Endothelial cell of umbilical vein (primary cell): ENCODE results near the gene TRIM37. TPM values are rescaled to one million over a fixed set of nuclear protein-coding genes. Genes with fewer than 3 reads are reported as not detected.

Experiments used
- BruUV-seq: library from RNA; stranded (reverse); fragments of 400-500 nt; replicated peaks from 2 replicates; lab custom pipeline; 2021; lab: Mats Ljungman, UMichigan
- CTCF ChIA-PET: fragments of 300-600, 350-600 bp; sonication (Branson Sonifier 250); formaldehyde crosslinking; loops from one replicate; lab custom pipeline; 2021; ENCODE audit warnings: antibody characterized with exemption, inconsistent platforms; lab: Charles Lee
- POLR2A ChIA-PET: fragments of 300-600, 350-600 bp; sonication (Branson Sonifier 250); formaldehyde crosslinking; loops from one replicate; lab custom pipeline; 2021; ENCODE audit warnings: antibody characterized with exemption, inconsistent platforms; lab: Charles Lee
- DNase-seq: peaks from one replicate; pipeline ENCODE4 v3.0.0-alpha.2; 2011; ENCODE audit warnings: low read depth, low spot score
- FAIRE-seq: peaks from 2 replicates; lab custom pipeline; 2011; peaks lifted over from hg19 to GRCh38; lab: Jason Lieb, UNC
- H2AFZ ChIP-seq: 2 replicates; pipeline ENCODE4 v1.6.0; 2012; ENCODE audit warnings: low read depth, low read length, control low read depth, inconsistent platforms
- H3K27ac ChIP-seq: 2 replicates; pipeline ENCODE4 v1.5.1; 2011; ENCODE audit warnings: low read depth, mild to moderate bottlenecking, control low read depth, low read length, moderate library complexity; ENCODE audit not compliant: insufficient read depth
- H3K27me3 ChIP-seq, 2 experiments: 2 replicates each; pipeline versions ENCODE4 v1.6.0 to v1.6.1; 2011; ENCODE audit warnings: low read length in 2 of 2, mixed read lengths in 1 of 2; ENCODE audit not compliant: control insufficient read depth in 2 of 2, insufficient read depth in 2 of 2
- H3K36me3 ChIP-seq, 2 experiments: 2 replicates in 1 of 2; 3 replicates in 1 of 2; pipeline ENCODE4 v1.5.1; 2011; ENCODE audit warnings: low read length in 2 of 2, mild to moderate bottlenecking in 1 of 2, moderate library complexity in 1 of 2; ENCODE audit not compliant: control insufficient read depth in 2 of 2, insufficient read depth in 2 of 2; ENCODE audit errors: extremely low read depth in 1 of 2
- H3K4me1 ChIP-seq: 3 replicates; pipeline ENCODE4 v1.5.1; 2011; ENCODE audit warnings: mild to moderate bottlenecking, low read length; ENCODE audit not compliant: control insufficient read depth, insufficient read depth; ENCODE audit errors: extremely low read depth
- H3K4me2 ChIP-seq: 2 replicates; pipeline ENCODE4 v1.6.1; 2011; ENCODE audit warnings: low read length, control low read depth, mixed read lengths; ENCODE audit not compliant: insufficient read depth
- H3K4me3 ChIP-seq, 3 experiments: fragments of 200-600 bp in 1 of 3; sonication (generic), shearing (Covaris generic) in 1 of 3; replicated peaks in 1 of 3; 2 replicates each; pipeline ENCODE4 v1.5.1; 2011 to 2016; ENCODE audit warnings: control low read depth in 3 of 3, low read length in 3 of 3, mild to moderate bottlenecking in 2 of 3, inconsistent platforms in 1 of 3, low read depth in 1 of 3, moderate library complexity in 1 of 3; ENCODE audit not compliant: insufficient read depth in 1 of 3
- H3K79me2 ChIP-seq: 2 replicates; pipeline ENCODE4 v1.6.0; 2012; ENCODE audit warnings: low read length, inconsistent platforms; ENCODE audit not compliant: control insufficient read depth, insufficient read depth
- H3K9ac ChIP-seq: replicated peaks from 2 replicates; pipeline ENCODE3; 2011; ENCODE audit warnings: low read length, control low read depth; ENCODE audit not compliant: insufficient read depth; ENCODE audit errors: extremely low read depth
- H3K9me1 ChIP-seq: replicated peaks from 3 replicates; pipeline ENCODE4 v1.6.0; 2011; ENCODE audit warnings: mild to moderate bottlenecking, low read length; ENCODE audit not compliant: control insufficient read depth, insufficient read depth; ENCODE audit errors: extremely low read depth
- H3K9me3 ChIP-seq: replicated peaks from 2 replicates; pipeline ENCODE4 v1.5.1; 2012; ENCODE audit warnings: low read length, inconsistent platforms; ENCODE audit not compliant: control insufficient read depth, insufficient read depth
- H4K20me1 ChIP-seq: replicated peaks from 2 replicates; pipeline ENCODE3; 2011; ENCODE audit warnings: mild to moderate bottlenecking, low read length; ENCODE audit not compliant: control insufficient read depth, insufficient read depth; ENCODE audit errors: extremely low read depth
- EZH2 ChIP-seq: IDR thresholded peaks from 2 replicates; pipeline ENCODE4 v1.6.1; 2012; ENCODE audit warnings: borderline replicate concordance, low read depth, mild to moderate bottlenecking, moderate library complexity, low read length, inconsistent platforms; ENCODE audit not compliant: severe bottlenecking
- GATA2 ChIP-seq: IDR thresholded peaks from 2 replicates; pipeline ENCODE4 v1.7.0; 2011; ENCODE audit warnings: low read depth, mild to moderate bottlenecking, moderate library complexity, mixed read lengths, low read length; ENCODE audit not compliant: insufficient read length, insufficient read depth
- MYC ChIP-seq: IDR thresholded peaks from one replicate; pipeline ENCODE4 v1.6.1; 2011; ENCODE audit warnings: mild to moderate bottlenecking, low read depth, low read length
- POLR2A ChIP-seq: IDR thresholded peaks from 2 replicates; pipeline ENCODE4 v1.6.1; 2012; ENCODE audit warnings: low read depth, mild to moderate bottlenecking, control low read depth, low read length
- POLR2AphosphoS5 ChIP-seq: IDR thresholded peaks from 2 replicates; pipeline ENCODE4 v1.6.1; 2012; ENCODE audit warnings: low read depth, mild to moderate bottlenecking, control low read depth, low read length, moderate library complexity; ENCODE audit not compliant: insufficient read depth
- dilution Hi-C: fragments of 300-500 bp; cut with MboI; formaldehyde crosslinking; loops from one replicate; pipeline ENCODE4 v1.15.0; 2019; ENCODE audit warnings: low sequenced_read_pairs; ENCODE audit not compliant: extremely low pct_ligation_motif_present
- intact Hi-C: fragments of 100-400 bp; cut with micrococcal nuclease; formaldehyde crosslinking; loops from one replicate; pipeline ENCODE4 v1.10.0; 2022
- polyA plus RNA-seq, 4 experiments: library from polyadenylated mRNA; depleted of rRNA in 3 of 4; stranded (reverse) in 3 of 4; unstranded in 1 of 4; fragments of >200 nt; gene quantifications; 2 replicates each; pipeline versions ENCODE4 v1.2.1 to v1.2.3, GENCODE V29; 2011 to 2012; ENCODE audit warnings: missing spikeins in 1 of 4
- total RNA-seq: library from RNA; stranded (reverse); gene quantifications from 2 replicates; pipeline ENCODE4 v1.2.3, GENCODE V29; 2021
- TF ChIP-seq, protein P1 (sequence below), 2 donors: IDR thresholded peaks; 1 replicate in 1 of 2; 2 replicates in 1 of 2; pipeline ENCODE4 v1.5.1; 2011; ENCODE audit warnings: low read length in 2 of 2, mild to moderate bottlenecking in 2 of 2, moderate library complexity in 2 of 2, control low read depth in 1 of 2, inconsistent platforms in 1 of 2, low read depth in 1 of 2; ENCODE audit not compliant: insufficient read depth in 1 of 2; ENCODE audit errors: extremely low read depth in 1 of 2

The TRIM37 gene
- total and polyA plus RNA-seq, 2 donors (not counting 3 experiments of a cell fraction or from before 2014, with no cell fraction given) = 18.8 to 41.9 TPM

DNA sequence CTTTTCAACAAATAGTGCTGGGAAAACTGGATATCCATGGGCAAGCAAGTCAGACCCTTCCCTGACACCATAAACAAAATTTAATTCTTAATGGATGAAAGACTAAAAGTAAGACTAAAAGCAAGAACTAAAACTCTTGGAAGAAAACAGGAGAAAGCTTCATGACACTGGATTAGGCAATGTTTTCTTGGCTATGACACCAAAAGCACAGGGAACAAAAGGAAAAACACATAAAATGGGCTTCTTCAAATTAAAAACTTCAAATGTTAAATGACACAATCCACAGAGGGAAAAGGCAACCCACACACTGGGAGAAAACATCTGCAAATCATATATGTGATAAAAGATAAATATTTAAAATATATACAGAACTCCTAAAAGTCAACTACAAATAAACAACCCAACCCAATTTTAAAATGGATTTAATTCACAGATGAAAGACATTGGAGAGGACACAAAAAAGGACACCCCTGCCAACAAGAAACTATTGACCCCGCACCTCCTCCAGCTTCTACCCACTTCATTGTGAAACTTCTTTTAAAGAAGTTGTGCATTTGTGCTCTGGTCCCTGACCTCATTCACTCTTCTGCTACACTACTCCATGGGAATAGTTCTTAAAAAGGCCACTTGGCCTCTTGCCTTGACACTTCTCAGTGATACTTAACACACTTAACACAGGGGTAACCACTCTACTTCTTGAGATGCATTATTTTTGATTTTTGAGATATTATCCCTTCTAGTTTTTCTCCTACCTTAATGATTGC is 80.3 kb downstream of the TRIM37 start:
- dilution Hi-C loops (no loop called here), intact Hi-C loops (no loop called here)
- Histone ChIP-seq H2AFZ (no peak overlapping the region), H4K20me1 (no peaks in the 10 kb centered on the region), H3K27ac (no peak overlapping the region), H3K79me2 (peaks cover 1% of the 10 kb centered on the region), H3K9ac (no peak overlapping the region), H3K27me3 (no peaks in the 10 kb centered on the region), H3K4me1 (no peaks in the 10 kb centered on the region), H3K9me3 (no peaks in the 10 kb centered on the region), H3K4me2 (no peak overlapping the region), H3K36me3 (peaks cover 3 to 4% of the 10 kb centered on the region in 2 experiments), H3K9me1 (no peaks in the 10 kb centered on the region), H3K4me3 (no peak overlapping the region)
- TF ChIP-seq POLR2AphosphoS5 = no peak
- TF ChIP-seq, protein P1, sequence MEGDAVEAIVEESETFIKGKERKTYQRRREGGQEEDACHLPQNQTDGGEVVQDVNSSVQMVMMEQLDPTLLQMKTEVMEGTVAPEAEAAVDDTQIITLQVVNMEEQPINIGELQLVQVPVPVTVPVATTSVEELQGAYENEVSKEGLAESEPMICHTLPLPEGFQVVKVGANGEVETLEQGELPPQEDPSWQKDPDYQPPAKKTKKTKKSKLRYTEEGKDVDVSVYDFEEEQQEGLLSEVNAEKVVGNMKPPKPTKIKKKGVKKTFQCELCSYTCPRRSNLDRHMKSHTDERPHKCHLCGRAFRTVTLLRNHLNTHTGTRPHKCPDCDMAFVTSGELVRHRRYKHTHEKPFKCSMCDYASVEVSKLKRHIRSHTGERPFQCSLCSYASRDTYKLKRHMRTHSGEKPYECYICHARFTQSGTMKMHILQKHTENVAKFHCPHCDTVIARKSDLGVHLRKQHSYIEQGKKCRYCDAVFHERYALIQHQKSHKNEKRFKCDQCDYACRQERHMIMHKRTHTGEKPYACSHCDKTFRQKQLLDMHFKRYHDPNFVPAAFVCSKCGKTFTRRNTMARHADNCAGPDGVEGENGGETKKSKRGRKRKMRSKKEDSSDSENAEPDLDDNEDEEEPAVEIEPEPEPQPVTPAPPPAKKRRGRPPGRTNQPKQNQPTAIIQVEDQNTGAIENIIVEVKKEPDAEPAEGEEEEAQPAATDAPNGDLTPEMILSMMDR (IDR thresholded peaks at IDR 0.05; ENCODE audit: extremely low read depth in 1 of 2, insufficient read depth in 1 of 2, low read depth in 1 of 2, low read length in 2 of 2) = no peak
- no peak for TF ChIP-seq GATA2
- TF ChIP-seq EZH2 = no peak
- no peak for TF ChIP-seq MYC
- TF ChIP-seq POLR2A = no peak
- FAIRE-seq (no peak), DNase-seq (no peak)
- ChIA-PET POLR2A (no interaction called here), CTCF (no interaction called here)
- BruUV-seq = no TSS peak
